ENCODE results near the gene SEMA3B. TPM values are rescaled to one million over a fixed set of nuclear protein-coding genes. Genes with fewer than 3 reads are reported as not detected.
A peak's percentile ranks its signal among the peaks of the same experiment; 100 is the strongest.

Gene SEMA3B
- total RNA-seq, 2 experiments from 2014 or later: 0.28 to 0.82 TPM

DNA sequence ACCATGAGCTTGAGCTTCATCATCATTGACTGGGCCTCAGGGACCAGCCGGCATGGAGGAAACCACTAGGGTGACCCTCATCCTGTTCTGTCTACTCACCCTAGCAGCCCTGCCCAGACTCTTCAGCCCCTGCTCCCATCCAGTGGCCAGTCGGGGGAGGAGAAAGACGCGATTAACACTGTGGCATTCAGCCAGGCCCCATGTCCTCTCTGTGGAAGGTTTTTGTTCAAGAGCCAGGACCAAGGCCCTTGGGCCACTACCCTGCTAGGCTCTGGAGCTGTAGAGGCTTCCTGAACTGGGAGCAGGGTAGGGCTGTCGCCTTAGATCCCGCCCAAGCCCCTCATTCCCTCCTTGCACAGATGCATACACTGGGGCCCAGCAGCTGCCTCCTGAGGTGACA, 48.8 kb upstream of the SEMA3B start:
- intact Hi-C loops (cut with micrococcal nuclease; ENCODE audit: unreplicated experiment): loop anchor here (10.0 kb wide), 1 partner anchor 415 kb away; the partner anchor contains the start of gene INKA1
- TF ChIP-seq, protein P1, sequence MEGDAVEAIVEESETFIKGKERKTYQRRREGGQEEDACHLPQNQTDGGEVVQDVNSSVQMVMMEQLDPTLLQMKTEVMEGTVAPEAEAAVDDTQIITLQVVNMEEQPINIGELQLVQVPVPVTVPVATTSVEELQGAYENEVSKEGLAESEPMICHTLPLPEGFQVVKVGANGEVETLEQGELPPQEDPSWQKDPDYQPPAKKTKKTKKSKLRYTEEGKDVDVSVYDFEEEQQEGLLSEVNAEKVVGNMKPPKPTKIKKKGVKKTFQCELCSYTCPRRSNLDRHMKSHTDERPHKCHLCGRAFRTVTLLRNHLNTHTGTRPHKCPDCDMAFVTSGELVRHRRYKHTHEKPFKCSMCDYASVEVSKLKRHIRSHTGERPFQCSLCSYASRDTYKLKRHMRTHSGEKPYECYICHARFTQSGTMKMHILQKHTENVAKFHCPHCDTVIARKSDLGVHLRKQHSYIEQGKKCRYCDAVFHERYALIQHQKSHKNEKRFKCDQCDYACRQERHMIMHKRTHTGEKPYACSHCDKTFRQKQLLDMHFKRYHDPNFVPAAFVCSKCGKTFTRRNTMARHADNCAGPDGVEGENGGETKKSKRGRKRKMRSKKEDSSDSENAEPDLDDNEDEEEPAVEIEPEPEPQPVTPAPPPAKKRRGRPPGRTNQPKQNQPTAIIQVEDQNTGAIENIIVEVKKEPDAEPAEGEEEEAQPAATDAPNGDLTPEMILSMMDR (conservative IDR thresholded peaks at IDR 0.05; ENCODE audit: low read length): no peak
- TF ChIP-seq EZH2phosphoT487 (IDR thresholded peaks at IDR 0.05; ENCODE audit: borderline replicate concordance, low read depth, low read length): no peak
- DNase-seq (ENCODE audit: low spot score): no peak
- Histone ChIP-seq H2AFZ (ENCODE audit: low read length) (no peak overlapping the region), H3K27ac (ENCODE audit: low read depth, low read length, poor library complexity, severe bottlenecking) (no peak overlapping the region), H3K9me2 (ENCODE audit: insufficient read depth, low read length) (no peaks in the 10 kb centered on the region), H3K4me3 (ENCODE audit: low read depth, low read length, poor library complexity, severe bottlenecking) (no peak overlapping the region), H4K20me1 (ENCODE audit: insufficient read depth, low read length) (no peaks in the 10 kb centered on the region), H3K4me2 (ENCODE audit: low read length) (no peak overlapping the region), H3K4me1 (ENCODE audit: insufficient read depth, low read length, poor library complexity, severe bottlenecking) (peaks cover 14% of the 10 kb centered on the region), H3K36me3 (ENCODE audit: insufficient read depth, low read length) (no peaks in the 10 kb centered on the region), H3K9me3 (ENCODE audit: low read length) (no peaks in the 10 kb centered on the region), H3K79me2 (ENCODE audit: insufficient read depth, low read depth, low read length) (no peaks in the 10 kb centered on the region)
- CTCF ChIA-PET (ENCODE audit: unreplicated experiment): no interaction called here
- BruUV-seq (replicated peaks): no TSS peak
- POLR2A ChIA-PET: interaction anchor here (0.8 kb wide), 1 partner anchor 25 kb away, joined by 3 read pairs; no protein-coding TSS in a partner anchor

DNA sequence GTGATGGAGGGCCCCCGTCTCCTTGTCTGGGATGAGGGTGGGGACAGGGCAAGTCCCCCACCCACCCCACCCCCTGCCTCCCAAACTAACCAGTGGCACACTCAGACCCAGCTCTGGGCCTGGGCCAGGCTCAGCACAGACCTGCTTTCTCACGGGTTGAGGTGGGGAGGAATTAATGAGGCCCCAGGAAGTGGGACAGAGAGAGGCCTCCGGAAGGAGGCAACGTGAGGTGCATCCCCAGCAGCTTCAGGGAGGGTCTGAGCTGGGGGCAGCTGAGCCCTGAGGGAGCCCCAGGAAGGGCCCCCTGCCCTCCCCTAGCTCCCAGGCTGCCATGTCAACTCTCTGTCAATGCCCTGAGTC, 47.9 kb upstream of the SEMA3B start:
- ChIA-PET CTCF (ENCODE audit: unreplicated experiment) (interaction anchor here (0.7 to 1.2 kb wide), 3 partner anchors 14 to 25 kb away, joined by 3 to 4 read pairs (median 4); no protein-coding TSS in a partner anchor), POLR2A (interaction anchor here (0.8 kb wide), 2 partner anchors 11 to 26 kb away, joined by 3 read pairs; no protein-coding TSS in a partner anchor)
- intact Hi-C loops (cut with micrococcal nuclease; ENCODE audit: unreplicated experiment): loop anchor here (1.0 to 10.0 kb wide), 2 partner anchors 27 to 416 kb away; partner anchors contain the start of gene INKA1
- Histone ChIP-seq H3K36me3 (ENCODE audit: insufficient read depth, low read length) (no peaks in the 10 kb centered on the region), H3K4me3 (ENCODE audit: low read depth, low read length, poor library complexity, severe bottlenecking) (no peak overlapping the region), H3K9me2 (ENCODE audit: insufficient read depth, low read length) (no peaks in the 10 kb centered on the region), H4K20me1 (ENCODE audit: insufficient read depth, low read length) (no peaks in the 10 kb centered on the region), H3K27ac (ENCODE audit: low read depth, low read length, poor library complexity, severe bottlenecking) (no peak overlapping the region), H2AFZ (ENCODE audit: low read length) (peak overlapping the region; percentile 45; the same call in 1 of the 2 replicates), H3K79me2 (ENCODE audit: insufficient read depth, low read depth, low read length) (no peaks in the 10 kb centered on the region), H3K4me1 (ENCODE audit: insufficient read depth, low read length, poor library complexity, severe bottlenecking) (peaks cover 19% of the 10 kb centered on the region), H3K9me3 (ENCODE audit: low read length) (no peaks in the 10 kb centered on the region), H3K4me2 (ENCODE audit: low read length) (peak overlapping the region; percentile 38)
- DNase-seq (ENCODE audit: low spot score): peak; percentile 40
- TF ChIP-seq, protein P1 (conservative IDR thresholded peaks at IDR 0.05; ENCODE audit: low read length): no peak
- no peak for TF ChIP-seq EZH2phosphoT487 (IDR thresholded peaks at IDR 0.05; ENCODE audit: borderline replicate concordance, low read depth, low read length)
- no TSS peak for BruUV-seq (replicated peaks)
